ENCODE measurements around the gene ATP9B.

The ATP9B gene

DNA sequence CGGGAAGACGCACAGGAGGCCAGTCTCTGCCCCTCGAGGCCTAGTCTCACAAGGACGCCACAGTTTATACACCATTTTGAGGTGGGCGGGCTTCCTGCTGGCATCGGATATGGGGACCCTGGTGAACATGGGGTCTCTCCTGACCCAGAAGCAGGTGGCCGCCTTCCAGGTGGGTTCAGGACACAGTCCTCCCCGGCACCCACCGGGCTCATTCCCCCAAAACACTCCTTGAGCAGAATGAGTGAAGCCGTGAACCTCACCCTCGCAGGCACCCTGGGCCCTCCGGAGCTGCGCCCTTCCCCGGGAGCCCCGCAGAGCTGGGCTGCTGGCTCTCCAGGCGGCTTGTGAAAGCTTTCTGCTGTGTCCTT, 333.0 kb downstream of the ATP9B start:
- DNase-seq: peak in 4 of 10 donors; percentile 16 to 76 (median 51)
- intact Hi-C loops (cut with DNase I): no loop called here

- peak; percentile 27 to 93 (median 58) for DNase-seq
- intact Hi-C loops (cut with DNase I): no loop called here
These were observed 334.0 kb downstream of the ATP9B start for GRCh38 chr18:79402977-79403722.

DNA sequence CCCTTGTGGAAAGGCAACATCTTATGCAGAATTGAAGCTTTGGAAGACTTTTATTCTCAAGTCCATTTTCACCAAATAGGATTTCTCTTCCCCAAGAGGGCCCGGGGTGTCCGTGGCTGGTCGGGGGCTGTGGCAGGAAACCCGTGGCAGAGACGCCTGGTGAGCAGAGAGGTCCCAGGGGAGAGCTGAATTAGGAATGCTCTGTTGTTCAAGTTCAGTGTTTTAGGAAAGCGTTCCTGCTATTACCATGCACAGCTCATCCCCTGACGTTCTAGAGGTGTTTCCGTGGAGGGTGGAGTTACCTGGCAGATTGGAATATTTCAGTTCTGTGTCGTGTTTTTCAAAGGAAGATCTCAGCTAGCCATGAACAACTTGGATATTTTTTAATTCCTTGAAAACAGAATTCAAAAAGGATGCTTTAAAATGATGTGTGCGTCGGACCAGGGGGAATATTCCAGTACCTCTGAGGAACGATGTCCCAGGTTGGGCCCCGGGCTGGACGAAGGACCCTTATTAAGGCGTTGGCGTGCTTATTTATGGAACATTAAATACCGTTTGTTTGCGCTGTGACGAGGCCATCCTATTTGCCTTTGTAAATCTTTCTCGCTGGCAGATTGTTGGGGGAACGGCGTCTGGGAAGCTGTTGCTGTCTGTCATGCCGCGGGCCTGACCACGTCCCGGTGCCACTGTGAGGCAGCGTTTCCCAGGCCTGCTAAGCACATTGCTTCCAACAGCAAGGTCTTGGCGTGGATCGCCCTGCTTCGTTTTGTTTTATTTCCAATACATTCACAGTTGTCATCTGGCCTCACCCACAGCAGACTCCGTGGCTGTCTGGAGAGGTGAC, 334.8 kb downstream of the ATP9B start:
- intact Hi-C loops (cut with DNase I): no loop called here
- peak in 4 of 10 donors; percentile 24 to 67 (median 51) for DNase-seq

DNA sequence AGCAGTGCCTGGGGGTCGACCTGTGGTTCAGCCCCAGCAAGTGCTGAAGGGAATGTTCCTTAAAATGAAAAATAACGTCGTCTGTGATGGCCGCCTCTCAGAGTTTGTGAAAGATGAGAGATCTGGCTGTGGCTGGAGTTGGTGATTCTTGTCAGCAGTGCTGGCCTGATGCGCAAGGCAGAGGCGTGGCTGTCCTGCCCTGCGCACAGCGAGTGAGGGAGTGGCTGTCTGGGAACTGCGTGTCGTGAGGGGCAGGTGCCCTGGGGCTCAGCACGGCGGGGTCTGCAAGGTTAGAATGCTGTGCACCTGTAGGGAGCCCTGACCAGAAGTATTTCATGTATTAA, 335.3 kb downstream of the ATP9B start:
- DNase-seq: peak in 3 of 10 donors; percentile 45 to 72 (median 52)
- intact Hi-C loops (cut with DNase I): no loop called here

DNA sequence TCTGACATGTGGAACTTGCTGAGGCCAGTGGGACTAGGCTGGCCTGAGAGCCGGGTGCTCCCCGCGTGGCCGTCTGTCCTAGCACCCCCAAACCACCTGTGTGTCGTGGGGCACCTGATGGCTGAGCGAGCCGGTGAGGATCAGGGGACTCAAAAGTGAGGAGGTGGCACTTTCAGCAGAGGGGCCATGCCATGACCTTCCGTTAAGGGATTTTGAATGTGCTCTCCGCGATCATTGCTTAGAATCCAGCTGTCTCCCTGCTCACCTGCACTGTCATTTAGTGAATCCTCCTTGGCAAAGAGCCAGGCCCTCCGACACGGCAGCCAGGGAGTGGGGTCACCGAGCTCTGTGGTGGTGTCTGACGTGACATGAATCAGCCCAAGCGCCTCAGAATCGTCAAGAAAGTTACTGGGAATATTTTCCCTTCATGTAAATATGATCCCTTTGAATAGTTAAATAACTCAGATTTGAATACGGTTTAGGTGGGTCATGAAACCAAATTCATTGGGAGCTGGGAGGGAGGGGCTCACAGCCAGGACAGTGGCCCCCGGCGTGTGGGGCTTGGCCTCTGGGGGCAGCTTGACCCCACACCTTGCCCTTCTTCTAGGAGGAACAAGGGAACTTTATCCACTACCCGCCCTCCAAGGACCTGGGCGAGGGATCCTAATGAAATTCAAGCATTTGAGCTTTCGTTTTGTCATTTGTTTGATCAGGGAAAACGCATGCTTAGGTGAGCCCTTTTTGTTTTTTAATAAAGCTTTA, 336.0 kb downstream of the ATP9B start:
- intact Hi-C loops (cut with DNase I): no loop called here
- DNase-seq: peak in 4 of 10 donors; percentile 11 to 75 (median 56)

DNA sequence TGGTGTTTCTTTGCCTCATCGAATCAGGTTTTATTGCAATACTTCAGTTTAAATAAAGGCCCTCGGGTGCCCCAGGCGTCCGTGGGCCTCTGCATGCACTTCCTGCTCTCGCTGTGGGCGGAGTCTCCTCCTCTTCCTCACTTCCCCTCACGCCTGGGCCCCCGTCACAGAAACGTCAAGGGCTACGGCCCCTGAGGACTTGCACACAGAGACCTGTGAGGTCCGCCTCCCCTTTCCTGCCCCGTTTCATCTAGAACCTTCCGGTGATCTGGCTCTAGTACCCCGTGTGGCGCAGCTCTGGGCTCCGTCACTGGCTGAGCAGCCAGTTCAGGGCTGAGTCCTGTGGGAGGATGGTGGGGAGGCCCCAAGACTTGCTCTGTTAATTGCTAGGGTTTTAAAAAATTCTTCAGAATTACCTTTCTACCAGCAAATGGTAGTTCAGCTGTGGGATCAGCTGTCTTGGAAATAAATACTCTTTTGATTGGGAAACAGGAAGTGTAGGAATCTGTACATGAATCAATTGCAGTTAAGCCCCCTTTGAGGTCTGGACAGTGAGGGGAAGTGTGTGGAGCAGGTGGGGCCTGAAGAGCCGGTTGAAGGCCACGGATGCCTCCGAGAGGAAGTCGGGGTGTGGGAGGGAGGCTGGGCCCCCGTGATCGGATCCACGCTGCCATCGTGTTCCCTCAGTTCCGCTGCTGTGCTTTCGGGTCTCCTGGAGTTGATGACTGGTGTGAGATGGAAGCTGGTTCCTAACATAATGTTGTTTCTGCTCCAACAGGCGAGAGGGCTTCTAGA, 336.8 kb downstream of the ATP9B start:
- DNase-seq: peak in 4 of 10 donors; percentile 33 to 87 (median 78)
- intact Hi-C loops (cut with DNase I): no loop called here

- peak in 4 of 10 donors; percentile 17 to 79 (median 62) for DNase-seq
- intact Hi-C loops (cut with DNase I): no loop called here
These were observed 337.5 kb downstream of the ATP9B start for GRCh38 chr18:79406708-79407107.

DNA sequence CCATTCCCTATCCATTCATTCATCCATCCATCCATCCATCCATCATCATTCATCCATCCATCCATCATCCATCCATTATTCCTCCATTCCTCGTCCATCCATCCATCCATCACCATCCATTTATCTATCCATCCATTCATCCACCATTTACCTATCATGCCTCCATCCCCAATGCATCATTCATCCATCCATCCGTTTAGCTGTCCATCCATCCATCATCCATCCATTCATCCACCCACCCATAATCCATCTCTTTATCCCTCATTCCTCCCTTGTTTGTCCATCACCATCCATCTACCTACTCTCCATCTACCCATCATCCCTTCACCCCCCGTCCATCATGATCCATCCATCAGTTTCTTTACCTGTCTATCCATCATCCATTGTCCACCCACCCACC, 340.1 kb downstream of the ATP9B start:
- DNase-seq: no peak
- intact Hi-C loops (cut with DNase I): no loop called here

- peak in 4 of 10 donors; percentile 24 to 83 (median 64) for DNase-seq
- intact Hi-C loops (cut with DNase I): no loop called here
These were observed 341.0 kb downstream of the ATP9B start for GRCh38 chr18:79410171-79410641.

- intact Hi-C loops (cut with DNase I): no loop called here
These were observed 341.8 kb downstream of the ATP9B start for GRCh38 chr18:79410731-79411613.

DNA sequence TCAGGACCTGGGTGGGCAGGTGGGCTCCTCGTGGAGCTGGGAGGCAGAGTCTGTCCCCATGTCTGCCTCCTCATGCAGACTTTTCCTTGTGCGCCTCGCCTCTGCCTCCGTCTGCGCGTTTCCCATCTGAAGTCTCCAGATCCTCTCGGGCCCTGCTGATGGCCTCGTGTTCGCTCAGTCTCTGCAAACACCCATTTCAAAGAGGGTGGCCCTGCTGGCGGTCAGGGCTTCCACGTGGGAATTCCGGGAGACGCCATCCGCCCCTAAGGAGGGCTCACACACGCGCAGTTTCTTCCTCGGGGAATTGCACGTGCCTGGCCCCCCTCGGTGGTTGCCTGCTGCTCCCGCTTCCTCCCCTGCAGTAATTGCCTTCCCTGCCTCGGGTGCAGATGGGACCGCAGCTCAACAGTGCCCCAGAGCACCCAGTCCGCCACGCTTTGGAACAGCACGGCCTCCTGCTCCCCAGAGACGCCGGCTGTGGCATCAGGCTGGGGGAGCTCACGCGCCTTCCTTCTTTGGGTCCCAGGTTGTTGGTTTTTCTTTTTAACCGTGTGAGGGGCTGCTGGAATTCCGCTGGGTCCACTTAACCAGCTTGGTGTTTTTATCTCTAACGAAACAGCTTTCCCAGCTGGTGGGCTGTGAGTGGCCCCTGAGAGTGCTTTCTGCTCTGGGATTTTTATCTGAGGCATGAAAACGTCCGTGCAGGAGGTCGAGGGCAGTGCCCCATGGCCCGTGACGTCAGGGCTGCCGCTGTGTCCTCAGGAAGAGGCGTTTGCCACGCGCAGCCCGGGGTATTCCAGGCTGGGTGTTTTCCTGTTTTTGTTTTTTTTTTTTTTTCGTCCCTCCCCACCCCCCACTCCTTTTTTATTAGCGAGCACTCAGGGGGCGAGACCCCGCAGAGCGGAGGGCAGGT, 342.7 kb downstream of the ATP9B start:
- DNase-seq: peak in 4 of 10 donors; percentile 15 to 68 (median 42)

More at GRCh38 chr18:79410731-79411613, 341.8 kb downstream of the ATP9B start:
- peak in 4 of 10 donors; percentile 21 to 85 (median 75) for DNase-seq

GRCh38 chr18:79413025-79413424, 343.8 kb downstream of the ATP9B start:
- DNase-seq: peak in 1 of 10 donors; percentile 49

More for the DNA sequence above, 342.7 kb downstream of the ATP9B start:
- intact Hi-C loops (cut with DNase I): no loop called here

GRCh38 chr18:79413426-79413825, 344.2 kb downstream of the ATP9B start:
- peak in 4 of 10 donors; percentile 7 to 61 (median 46) for DNase-seq

More at GRCh38 chr18:79413025-79413424, 343.8 kb downstream of the ATP9B start:
- intact Hi-C loops (cut with DNase I): no loop called here

DNA sequence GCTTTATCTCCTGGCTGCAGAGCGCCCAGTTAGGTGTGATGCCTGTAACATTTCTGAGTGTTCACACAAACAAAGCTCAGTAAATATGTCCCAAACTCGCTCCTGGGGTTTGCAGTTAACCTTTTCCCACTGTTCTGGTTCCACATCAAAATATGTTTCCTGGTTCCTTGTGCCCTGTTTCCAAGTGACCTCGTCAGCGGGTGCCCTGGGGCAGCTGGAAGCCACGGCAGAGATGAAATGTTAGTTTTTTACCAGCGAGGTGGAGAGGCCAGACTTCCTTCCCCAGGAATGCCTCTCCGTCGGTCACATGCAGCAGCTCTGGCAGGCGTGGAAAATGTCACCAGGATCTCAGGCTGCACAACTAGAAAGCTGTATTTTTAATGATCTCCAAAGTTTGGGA, 344.7 kb downstream of the ATP9B start:
- DNase-seq: peak in 2 of 10 donors; percentile 2 to 47
- intact Hi-C loops (cut with DNase I): no loop called here

More at GRCh38 chr18:79413426-79413825, 344.2 kb downstream of the ATP9B start:
- intact Hi-C loops (cut with DNase I): no loop called here

GRCh38 chr18:79416022-79416676, 347.0 kb downstream of the ATP9B start:
- DNase-seq: peak in 1 of 10 donors; percentile 41
- intact Hi-C loops (cut with DNase I): no loop called here

GRCh38 chr18:79416677-79417052, 347.5 kb downstream of the ATP9B start:
- intact Hi-C loops (cut with DNase I): no loop called here
- DNase-seq: peak in 1 of 10 donors; percentile 74

DNA sequence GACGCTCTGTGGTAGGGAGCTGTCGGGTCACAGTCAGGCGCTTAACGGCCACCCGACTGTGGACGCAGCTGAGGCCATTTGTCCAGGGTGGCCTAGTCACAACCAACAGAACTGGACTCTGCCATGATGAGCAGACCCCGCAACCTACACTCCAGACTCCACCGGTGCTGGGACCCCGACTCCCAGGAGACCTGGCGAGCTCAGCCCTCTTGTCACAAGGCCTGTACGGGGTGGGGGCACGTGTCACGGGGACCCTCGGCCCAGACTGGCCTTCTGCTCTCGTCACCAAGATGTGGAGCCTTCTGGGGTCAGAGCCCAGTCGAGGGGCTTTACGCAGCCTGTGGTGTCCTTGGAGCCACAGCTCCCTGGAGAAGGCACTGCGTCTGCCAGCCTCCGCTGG, 349.0 kb downstream of the ATP9B start:
- no peak for DNase-seq
- intact Hi-C loops (cut with DNase I): no loop called here

All from posterior cingulate gyrus (tissue), 11 donors.